HG03175 (cell line): ENCODE measurements around the gene FRMPD2.
"Not testable (repeated sequence)": the region's sequence is repeated elsewhere in the genome, so short reads cannot be mapped to it uniquely, and the experiment has no call there.

Source experiments
- ATAC-seq: cut with Tn5 transposase; IDR thresholded peaks from one replicate; pipeline ENCODE4 v1.9.1; 2021; ENCODE audit warnings: mild to moderate bottlenecking, moderate library complexity; ENCODE audit not compliant: unreplicated experiment

Gene FRMPD2

GRCh38 chr10:48143721-48144642 lies 130.5 kb downstream of the FRMPD2 start:
- not testable (repeated sequence) for ATAC-seq

GRCh38 chr10:48140949-48141348 lies 133.5 kb downstream of the FRMPD2 start:
- not testable (repeated sequence) for ATAC-seq

GRCh38 chr10:48139953-48140850 lies 134.3 kb downstream of the FRMPD2 start:
- ATAC-seq: not testable (repeated sequence)

GRCh38 chr10:48128954-48129353 lies 145.5 kb downstream of the FRMPD2 start:
- not testable (repeated sequence) for ATAC-seq

- ATAC-seq: not testable (repeated sequence)
These were observed 148.2 kb downstream of the FRMPD2 start for GRCh38 chr10:48126251-48126650.

- not testable (repeated sequence) for ATAC-seq
These were observed 148.9 kb downstream of the FRMPD2 start for GRCh38 chr10:48125631-48126030.

- not testable (repeated sequence) for ATAC-seq
These were observed 151.9 kb downstream of the FRMPD2 start for GRCh38 chr10:48122618-48123017.

- ATAC-seq: not testable (repeated sequence)
These were observed 164.2 kb downstream of the FRMPD2 start for GRCh38 chr10:48110277-48110676.
